MM.1S (cell line): ENCODE results near the gene LILRB4.

ENCODE experiments used
- EZH2 ChIP-seq: fragments of 300-600 bp; sonication (generic); optimal IDR thresholded peaks from 2 replicates; pipeline ENCODE3; 2017; ENCODE audit warnings: low read depth, mild to moderate bottlenecking, antibody characterized with exemption, low read length, mixed read lengths
- EZH2phosphoT487 ChIP-seq: fragments of 300-600 bp; sonication (generic); IDR thresholded peaks from 2 replicates; pipeline ENCODE4 v1.6.1; 2018; ENCODE audit warnings: antibody characterized with exemption, low read length
- TF ChIP-seq, protein P1 (sequence below): fragments of 300-600 bp; sonication (generic); IDR thresholded peaks from 2 replicates; pipeline ENCODE4 v1.5.1; 2016; ENCODE audit warnings: antibody characterized with exemption, low read length, mixed read lengths

DNA sequence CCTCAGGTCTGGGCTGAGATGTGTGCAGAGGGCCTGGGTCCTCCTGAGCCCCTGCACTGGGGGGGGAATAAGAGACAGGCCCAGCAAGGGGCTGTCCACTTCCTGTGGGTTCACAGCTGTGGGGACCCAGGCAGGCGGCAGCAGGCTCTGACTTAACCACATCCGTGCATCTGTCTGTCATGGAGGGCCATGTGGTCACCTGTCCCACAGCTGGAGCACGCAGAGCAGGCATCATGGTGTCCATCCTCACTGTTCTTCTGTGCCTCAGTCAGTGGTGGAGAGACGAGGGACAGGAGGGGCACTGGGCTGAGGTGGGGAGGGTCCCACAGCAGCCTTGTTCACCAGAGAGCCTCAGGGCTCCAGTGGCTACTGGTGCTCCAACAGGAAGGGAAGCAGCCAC lies 45.2 kb downstream of the LILRB4 start:
- TF ChIP-seq, protein P1, sequence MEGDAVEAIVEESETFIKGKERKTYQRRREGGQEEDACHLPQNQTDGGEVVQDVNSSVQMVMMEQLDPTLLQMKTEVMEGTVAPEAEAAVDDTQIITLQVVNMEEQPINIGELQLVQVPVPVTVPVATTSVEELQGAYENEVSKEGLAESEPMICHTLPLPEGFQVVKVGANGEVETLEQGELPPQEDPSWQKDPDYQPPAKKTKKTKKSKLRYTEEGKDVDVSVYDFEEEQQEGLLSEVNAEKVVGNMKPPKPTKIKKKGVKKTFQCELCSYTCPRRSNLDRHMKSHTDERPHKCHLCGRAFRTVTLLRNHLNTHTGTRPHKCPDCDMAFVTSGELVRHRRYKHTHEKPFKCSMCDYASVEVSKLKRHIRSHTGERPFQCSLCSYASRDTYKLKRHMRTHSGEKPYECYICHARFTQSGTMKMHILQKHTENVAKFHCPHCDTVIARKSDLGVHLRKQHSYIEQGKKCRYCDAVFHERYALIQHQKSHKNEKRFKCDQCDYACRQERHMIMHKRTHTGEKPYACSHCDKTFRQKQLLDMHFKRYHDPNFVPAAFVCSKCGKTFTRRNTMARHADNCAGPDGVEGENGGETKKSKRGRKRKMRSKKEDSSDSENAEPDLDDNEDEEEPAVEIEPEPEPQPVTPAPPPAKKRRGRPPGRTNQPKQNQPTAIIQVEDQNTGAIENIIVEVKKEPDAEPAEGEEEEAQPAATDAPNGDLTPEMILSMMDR: no peak
- no peak for TF ChIP-seq EZH2phosphoT487
- TF ChIP-seq EZH2: no peak
